ENCODE data around the gene FMN2. TPM values are rescaled to one million over a fixed set of nuclear protein-coding genes. Genes with fewer than 3 reads are reported as not detected.

The FMN2 gene
- total RNA-seq, 1 donor from 2014 or later, result 1.1 TPM

DNA sequence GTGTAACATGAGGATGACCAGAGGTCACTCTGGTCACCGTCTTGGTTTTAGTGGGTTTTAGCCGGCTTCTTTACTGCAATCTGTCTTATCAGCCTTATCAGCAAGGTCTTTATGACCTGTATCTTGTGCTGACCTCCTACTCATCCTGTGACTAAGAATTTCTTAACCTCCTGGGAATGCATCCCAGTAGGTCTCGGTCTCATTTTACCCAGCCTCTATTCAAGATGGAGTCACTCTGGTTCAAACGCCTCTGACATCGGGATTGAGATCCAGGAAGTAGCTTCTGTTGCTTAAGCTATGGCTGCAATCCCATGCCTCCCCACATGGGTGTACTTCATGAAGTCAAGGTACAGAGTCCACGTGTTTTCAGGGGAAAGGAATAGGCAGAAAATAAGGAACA lies 19.9 kb downstream of the FMN2 start:
- H3K4me3 ChIP-seq, result no peak overlapping the region

DNA sequence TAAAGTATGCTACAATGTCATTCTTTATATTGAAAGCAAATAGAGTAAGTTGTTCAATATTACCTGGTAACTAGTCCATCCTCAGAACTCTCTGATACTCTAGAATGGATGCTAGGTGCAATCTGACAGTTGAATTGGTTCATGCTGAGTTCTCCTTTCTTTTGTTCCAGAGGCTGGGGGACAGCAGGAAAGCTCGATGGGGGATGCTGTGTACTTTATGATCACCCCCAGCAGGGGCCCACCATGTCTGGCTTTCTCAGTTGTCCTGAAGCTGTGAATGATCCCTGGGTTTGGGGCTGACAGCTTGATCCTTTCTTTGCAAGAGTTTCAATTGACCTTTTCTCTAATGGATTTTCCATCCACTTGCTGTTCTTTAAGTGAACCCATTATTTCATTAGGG lies 22.5 kb downstream of the FMN2 start:
- intact Hi-C loops (cut with DNase I), result no loop called here
- TF ChIP-seq, protein P1, sequence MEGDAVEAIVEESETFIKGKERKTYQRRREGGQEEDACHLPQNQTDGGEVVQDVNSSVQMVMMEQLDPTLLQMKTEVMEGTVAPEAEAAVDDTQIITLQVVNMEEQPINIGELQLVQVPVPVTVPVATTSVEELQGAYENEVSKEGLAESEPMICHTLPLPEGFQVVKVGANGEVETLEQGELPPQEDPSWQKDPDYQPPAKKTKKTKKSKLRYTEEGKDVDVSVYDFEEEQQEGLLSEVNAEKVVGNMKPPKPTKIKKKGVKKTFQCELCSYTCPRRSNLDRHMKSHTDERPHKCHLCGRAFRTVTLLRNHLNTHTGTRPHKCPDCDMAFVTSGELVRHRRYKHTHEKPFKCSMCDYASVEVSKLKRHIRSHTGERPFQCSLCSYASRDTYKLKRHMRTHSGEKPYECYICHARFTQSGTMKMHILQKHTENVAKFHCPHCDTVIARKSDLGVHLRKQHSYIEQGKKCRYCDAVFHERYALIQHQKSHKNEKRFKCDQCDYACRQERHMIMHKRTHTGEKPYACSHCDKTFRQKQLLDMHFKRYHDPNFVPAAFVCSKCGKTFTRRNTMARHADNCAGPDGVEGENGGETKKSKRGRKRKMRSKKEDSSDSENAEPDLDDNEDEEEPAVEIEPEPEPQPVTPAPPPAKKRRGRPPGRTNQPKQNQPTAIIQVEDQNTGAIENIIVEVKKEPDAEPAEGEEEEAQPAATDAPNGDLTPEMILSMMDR (IDR thresholded peaks at IDR 0.05), result no peak
- Histone ChIP-seq H3K9me3 (no peaks in the 10 kb centered on the region), H3K27ac (no peak overlapping the region), H3K27me3 (ENCODE audit: low read depth) (no peaks in the 10 kb centered on the region), H3K36me3 (no peaks in the 10 kb centered on the region), H3K4me1 (no peaks in the 10 kb centered on the region), H3K4me3 (no peak overlapping the region)
- DNase-seq, result no peak
- no peak for ATAC-seq

More for the DNA sequence above, 19.9 kb downstream of the FMN2 start:
- H3K27me3 ChIP-seq (ENCODE audit: low read depth), result no peaks in the 10 kb centered on the region
- intact Hi-C loops (cut with DNase I), result no loop called here
- no peaks in the 10 kb centered on the region for H3K4me1 ChIP-seq
- H3K36me3 ChIP-seq, result no peaks in the 10 kb centered on the region
- no peak overlapping the region for H3K27ac ChIP-seq
- ATAC-seq (no peak), DNase-seq (no peak)
- TF ChIP-seq, protein P1 (IDR thresholded peaks at IDR 0.05), result no peak
- H3K9me3 ChIP-seq, result no peaks in the 10 kb centered on the region

DNA sequence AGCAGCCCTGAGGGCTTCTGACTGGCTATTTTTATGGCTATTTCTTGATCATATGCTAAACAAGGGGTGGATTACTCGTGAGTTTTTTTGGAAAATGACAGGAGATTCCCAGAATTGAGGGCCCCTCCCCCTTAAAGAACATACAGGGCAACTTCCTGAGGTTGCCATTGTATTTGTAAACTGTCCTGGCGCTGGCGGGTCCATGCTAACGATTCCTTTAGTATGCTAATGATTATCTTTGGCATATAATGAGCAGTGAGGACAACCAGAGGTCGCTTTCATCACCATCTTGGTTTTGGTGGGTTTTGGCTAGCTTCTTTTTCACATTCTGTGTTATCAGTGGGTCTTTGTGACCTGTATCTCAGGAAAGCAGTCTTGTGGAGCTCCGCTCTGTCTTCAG lies 24.1 kb downstream of the FMN2 start:
- intact Hi-C loops (cut with DNase I), result no loop called here
- no peak for DNase-seq
- H3K27me3 ChIP-seq (ENCODE audit: low read depth), result no peaks in the 10 kb centered on the region
- no peak overlapping the region for H3K27ac ChIP-seq
- no peak for ATAC-seq
- TF ChIP-seq, protein P1 (IDR thresholded peaks at IDR 0.05), result no peak
- H3K36me3 ChIP-seq, result no peaks in the 10 kb centered on the region
- H3K4me1 ChIP-seq, result no peaks in the 10 kb centered on the region
- H3K4me3 ChIP-seq, result no peak overlapping the region
- H3K9me3 ChIP-seq, result no peaks in the 10 kb centered on the region

DNA sequence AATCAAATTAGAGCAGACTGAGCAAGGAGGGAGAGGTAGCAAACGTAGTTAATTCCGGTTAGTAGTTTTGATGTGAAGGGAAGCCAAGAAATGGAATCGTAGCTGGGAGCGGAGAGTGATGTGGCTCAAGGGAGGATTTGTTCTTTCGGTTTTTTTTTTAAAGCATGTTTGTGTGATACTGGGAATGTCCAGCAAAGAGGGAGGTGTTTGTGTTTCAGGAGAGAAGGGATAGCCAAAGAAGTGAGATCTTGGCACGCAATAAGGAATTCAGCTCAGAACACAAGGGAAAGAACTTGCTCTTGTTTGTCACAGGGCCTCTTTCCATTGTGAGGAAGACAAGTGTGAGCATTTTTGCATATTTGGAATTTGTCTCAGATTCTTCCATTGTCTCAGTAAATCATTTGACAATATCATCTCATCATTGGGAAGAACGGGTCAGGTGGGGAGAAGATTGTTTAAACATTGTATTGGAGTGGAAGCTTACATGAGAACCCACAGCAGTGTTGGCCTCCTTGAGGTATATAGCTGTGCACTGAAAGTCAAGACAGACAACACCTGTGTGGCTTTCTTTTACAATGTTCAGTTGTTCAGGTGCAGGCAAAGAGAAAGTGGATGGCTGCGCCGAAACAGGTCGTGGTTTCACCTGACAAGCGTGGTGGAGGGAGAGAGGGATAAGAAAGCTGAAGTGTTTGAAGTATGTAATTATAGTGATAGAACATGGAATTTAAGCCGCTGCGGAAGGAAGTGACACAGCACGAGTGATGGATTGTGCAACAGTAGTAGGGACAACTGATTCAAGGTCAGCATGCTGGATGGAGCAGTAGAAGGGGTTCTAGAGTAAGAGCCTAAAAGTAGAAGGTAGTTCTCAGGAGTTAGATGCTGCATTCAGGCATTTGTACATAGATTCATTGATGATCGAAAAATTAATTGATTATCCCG lies 25.4 kb downstream of the FMN2 start:
- no peak overlapping the region for H3K27ac ChIP-seq
- no peaks in the 10 kb centered on the region for H3K4me1 ChIP-seq
- ATAC-seq (peak; percentile 19 to 48), DNase-seq (no peak)
- H3K4me3 ChIP-seq, result no peak overlapping the region
- H3K27me3 ChIP-seq (ENCODE audit: low read depth), result no peaks in the 10 kb centered on the region
- TF ChIP-seq, protein P1 (IDR thresholded peaks at IDR 0.05), result no peak
- H3K36me3 ChIP-seq, result no peaks in the 10 kb centered on the region
- intact Hi-C loops (cut with DNase I), result no loop called here
- H3K9me3 ChIP-seq, result no peaks in the 10 kb centered on the region

DNA sequence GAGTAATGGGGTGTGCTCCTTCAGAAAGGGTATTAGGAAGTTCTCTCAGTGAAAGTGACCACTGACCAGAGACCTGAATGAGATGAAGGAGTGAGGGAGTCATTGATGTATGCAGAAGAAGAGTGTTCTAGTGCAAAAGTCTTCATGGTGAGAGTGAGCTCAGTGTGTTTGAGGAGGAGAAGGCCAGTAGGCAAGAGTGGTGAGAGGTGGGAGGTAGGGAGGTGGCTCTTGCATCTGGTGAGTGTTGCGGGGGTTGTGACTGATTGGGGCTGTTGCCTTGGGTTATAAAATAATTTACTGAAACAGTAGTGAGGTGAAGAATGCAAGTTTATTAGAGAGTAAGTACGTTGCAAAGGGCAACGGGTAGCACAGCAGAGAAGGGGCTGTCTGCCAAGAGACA lies 26.2 kb downstream of the FMN2 start:
- H3K4me1 ChIP-seq, result no peaks in the 10 kb centered on the region
- H3K27me3 ChIP-seq (ENCODE audit: low read depth), result no peaks in the 10 kb centered on the region
- ATAC-seq (no peak), DNase-seq (no peak)
- H3K27ac ChIP-seq, result no peak overlapping the region
- no peaks in the 10 kb centered on the region for H3K36me3 ChIP-seq
- no peaks in the 10 kb centered on the region for H3K9me3 ChIP-seq
- H3K4me3 ChIP-seq, result no peak overlapping the region
- TF ChIP-seq, protein P1 (IDR thresholded peaks at IDR 0.05), result no peak
- intact Hi-C loops (cut with DNase I), result no loop called here

All from lower lobe of right lung (tissue), 2 donors.